Osteocyte (in vitro differentiated cells): ENCODE data around the gene TMPRSS6. TPM values are rescaled to one million over a fixed set of nuclear protein-coding genes. Genes with fewer than 3 reads are reported as not detected.

ENCODE experiments used
- DNase-seq: peaks from one replicate; pipeline ENCODE4 v3.0.0; 2021; ENCODE audit warnings: mixed read lengths; ENCODE audit not compliant: unreplicated experiment; ENCODE audit errors: extremely low spot score
- H3K27ac Mint-ChIP-seq: one replicate; pipeline ENCODE4 v1.8.0; 2021; ENCODE audit warnings: mild to moderate bottlenecking, mixed read lengths; ENCODE audit not compliant: unreplicated experiment
- H3K27me3 Mint-ChIP-seq: one replicate; pipeline ENCODE4 v1.8.0; 2021; ENCODE audit warnings: mixed read lengths; ENCODE audit not compliant: unreplicated experiment
- H3K36me3 Mint-ChIP-seq: one replicate; pipeline ENCODE4 v1.8.0; 2021; ENCODE audit warnings: mixed read lengths; ENCODE audit not compliant: unreplicated experiment
- H3K4me1 Mint-ChIP-seq: one replicate; pipeline ENCODE4 v1.8.0; 2021; ENCODE audit warnings: mixed read lengths; ENCODE audit not compliant: unreplicated experiment
- H3K4me3 Mint-ChIP-seq: one replicate; pipeline ENCODE4 v1.8.0; 2021; ENCODE audit warnings: mild to moderate bottlenecking, moderate library complexity, mixed read lengths; ENCODE audit not compliant: unreplicated experiment
- H3K9me3 Mint-ChIP-seq: one replicate; pipeline ENCODE4 v1.8.0; 2021; ENCODE audit warnings: mixed read lengths; ENCODE audit not compliant: unreplicated experiment
- CTCF ChIP-seq: fragments of 200-600 bp; sonication (generic); IDR thresholded peaks from 2 replicates; pipeline ENCODE4 v1.5.0; 2021; ENCODE audit warnings: antibody characterized with exemption, mild to moderate bottlenecking, moderate library complexity
- total RNA-seq: library from RNA; stranded (reverse); gene quantifications from 2 replicates; pipeline ENCODE4 v1.2.1, GENCODE V29; 2021

The TMPRSS6 gene
- total RNA-seq, 1 donor from 2014 or later = not detected

- Mint-ChIP-seq H3K27me3 (peaks cover 35% of the 10 kb centered on the region), H3K4me1 (no peaks in the 10 kb centered on the region), H3K27ac (no peak overlapping the region), H3K9me3 (no peaks in the 10 kb centered on the region), H3K4me3 (no peak overlapping the region), H3K36me3 (no peaks in the 10 kb centered on the region)
- TF ChIP-seq CTCF = no peak
- no peak for DNase-seq
Observed at GRCh38 chr22:37100589-37101127, 8.9 kb downstream of the TMPRSS6 start.

GRCh38 chr22:37098976-37099591 is 10.4 kb downstream of the TMPRSS6 start:
- Mint-ChIP-seq H3K9me3 (no peaks in the 10 kb centered on the region), H3K4me1 (no peaks in the 10 kb centered on the region), H3K4me3 (no peak overlapping the region), H3K36me3 (no peaks in the 10 kb centered on the region), H3K27ac (no peak overlapping the region), H3K27me3 (peaks cover 45% of the 10 kb centered on the region)
- TF ChIP-seq CTCF = no peak
- DNase-seq = no peak

- no peaks in the 10 kb centered on the region for H3K36me3 Mint-ChIP-seq
- H3K4me3 Mint-ChIP-seq = no peak overlapping the region
- TF ChIP-seq CTCF = no peak
- H3K4me1 Mint-ChIP-seq = no peaks in the 10 kb centered on the region
- H3K27ac Mint-ChIP-seq = no peak overlapping the region
- peaks cover 45% of the 10 kb centered on the region for H3K27me3 Mint-ChIP-seq
- H3K9me3 Mint-ChIP-seq = no peaks in the 10 kb centered on the region
- no peak for DNase-seq
Observed at GRCh38 chr22:37097346-37097745, 12.2 kb downstream of the TMPRSS6 start.

GRCh38 chr22:37095113-37095512 is 14.4 kb downstream of the TMPRSS6 start:
- DNase-seq = no peak
- Mint-ChIP-seq H3K4me1 (no peaks in the 10 kb centered on the region), H3K27me3 (peaks cover 46% of the 10 kb centered on the region), H3K9me3 (no peaks in the 10 kb centered on the region), H3K36me3 (no peaks in the 10 kb centered on the region), H3K27ac (no peak overlapping the region), H3K4me3 (no peak overlapping the region)
- no peak for TF ChIP-seq CTCF

- TF ChIP-seq CTCF = no peak
- H3K27me3 Mint-ChIP-seq = peaks cover 43% of the 10 kb centered on the region
- no peaks in the 10 kb centered on the region for H3K36me3 Mint-ChIP-seq
- no peak overlapping the region for H3K4me3 Mint-ChIP-seq
- no peaks in the 10 kb centered on the region for H3K9me3 Mint-ChIP-seq
- H3K4me1 Mint-ChIP-seq = no peaks in the 10 kb centered on the region
- no peak overlapping the region for H3K27ac Mint-ChIP-seq
- DNase-seq = no peak
Observed at GRCh38 chr22:37094239-37094638, 15.3 kb downstream of the TMPRSS6 start.
